K562 (cell line): ENCODE measurements around the gene PET117. TPM values are rescaled to one million over a fixed set of nuclear protein-coding genes. Genes with fewer than 3 reads are reported as not detected.

Source experiments
- ATF1 ChIP-seq, 2 experiments: fragments of 450-650 bp in 1 of 2; IDR thresholded peaks; 2 replicates each; pipeline ENCODE4 v1.6.1; 2016; ENCODE audit warnings: missing compliant biosample characterization in 1 of 2, missing genetic modification characterization in 1 of 2
- ATF7 ChIP-seq: fragments of 450-650 bp; IDR thresholded peaks from 2 replicates; pipeline ENCODE4 v1.7.1; 2014; ENCODE audit warnings: mild to moderate bottlenecking, moderate library complexity
- CEBPB ChIP-seq: fragments of 450-650 bp; IDR thresholded peaks from 2 replicates; pipeline ENCODE4 v1.6.1; 2016; ENCODE audit warnings: missing genetic modification characterization, missing compliant biosample characterization
- CEBPG ChIP-seq, 3 experiments: fragments of 200-800 bp in 1 of 3; sonication (Bioruptor generic) in 1 of 3; sonication (generic) in 1 of 3; formaldehyde crosslinking in 1 of 3; IDR thresholded peaks in 2 of 3; conservative IDR thresholded peaks in 1 of 3; 2 replicates each; pipeline versions ENCODE4 v1.6.1 to v1.8.0; 2016 to 2022; ENCODE audit warnings: missing compliant biosample characterization in 2 of 3, missing genetic modification characterization in 2 of 3, mild to moderate bottlenecking in 1 of 3, missing genetic modification reagents in 1 of 3
- CREBBP ChIP-seq: IDR thresholded peaks from one replicate; pipeline ENCODE4 v1.6.1; 2012; ENCODE audit warnings: low read depth, mild to moderate bottlenecking, control low read depth, inconsistent platforms, low read length
- DMBX1 ChIP-seq: fragments of 250-450 bp; sonication (Bioruptor Pico); IDR thresholded peaks from 2 replicates; pipeline ENCODE4 v1.8.0; 2022; ENCODE audit warnings: inconsistent platforms, mild to moderate bottlenecking, moderate library complexity, borderline replicate concordance
- FIP1L1 ChIP-seq: fragments of 200-400 bp; formaldehyde crosslinking; IDR thresholded peaks from 2 replicates; pipeline ENCODE4 v1.6.1; 2018; ENCODE audit warnings: mild to moderate bottlenecking, low read depth, low read length; ENCODE audit not compliant: poor library complexity, severe bottlenecking
- GTF2E2 ChIP-seq: fragments of 200-800 bp; sonication (Bioruptor generic); IDR thresholded peaks from 2 replicates; pipeline ENCODE4 v1.6.1; 2016; ENCODE audit warnings: missing genetic modification characterization, missing compliant biosample characterization
- HDGF ChIP-seq: fragments of 450-650 bp; IDR thresholded peaks from 2 replicates; pipeline ENCODE4 v1.6.1; 2016
- JUND ChIP-seq, 2 experiments: IDR thresholded peaks; 2 replicates in 1 of 2; 3 replicates in 1 of 2; pipeline ENCODE4 v1.6.1; 2011; ENCODE audit warnings: borderline replicate concordance in 2 of 2, low read depth in 2 of 2, low read length in 2 of 2, improper control_type of control experiment in 1 of 2, missing biosample characterization in 1 of 2, missing genetic modification characterization in 1 of 2, missing genetic modification reagents in 1 of 2
- MCM2 ChIP-seq: fragments of 450-650 bp; IDR thresholded peaks from 2 replicates; pipeline ENCODE4 v1.6.1; 2017; ENCODE audit warnings: low read depth, mild to moderate bottlenecking
- NFRKB ChIP-seq: fragments of 450-650 bp; IDR thresholded peaks from 2 replicates; pipeline ENCODE4 v1.6.1; 2016; ENCODE audit warnings: low read depth
- PHF21A ChIP-seq: fragments of 450-650 bp; IDR thresholded peaks from 2 replicates; pipeline ENCODE4 v1.6.1; 2017; ENCODE audit warnings: low read depth, borderline replicate concordance
- PPARD ChIP-seq: fragments of 250-450 bp; sonication (Bioruptor Pico); IDR thresholded peaks from 2 replicates; pipeline ENCODE4 v1.8.0; 2022; ENCODE audit warnings: inconsistent platforms, mild to moderate bottlenecking, moderate library complexity
- RBFOX2 ChIP-seq: fragments of 200-400 bp; formaldehyde crosslinking; IDR thresholded peaks from 2 replicates; pipeline ENCODE4 v1.6.1; 2017; ENCODE audit warnings: low read depth, mild to moderate bottlenecking, low read length, moderate library complexity
- SMAD4 ChIP-seq: fragments of 250-450 bp; sonication (Bioruptor Pico); conservative IDR thresholded peaks from 2 replicates; pipeline ENCODE4 v1.8.0; 2021; ENCODE audit warnings: inconsistent platforms, mild to moderate bottlenecking, moderate library complexity
- SRSF3 ChIP-seq: fragments of 200-400 bp; formaldehyde crosslinking; IDR thresholded peaks from 2 replicates; pipeline ENCODE4 v1.6.1; 2016; ENCODE audit warnings: mild to moderate bottlenecking, low read length, moderate library complexity; ENCODE audit not compliant: insufficient read depth
- ZNF174 ChIP-seq: fragments of 250-450 bp; sonication (Bioruptor Pico); IDR thresholded peaks from 2 replicates; pipeline ENCODE4 v1.4.0; 2020; ENCODE audit warnings: mild to moderate bottlenecking
- ZNF263 ChIP-seq: sonication (generic); formaldehyde crosslinking; IDR thresholded peaks from 2 replicates; pipeline ENCODE4 v1.8.0; 2022; ENCODE audit warnings: mild to moderate bottlenecking, missing genetic modification reagents, borderline replicate concordance
- ZNF316 ChIP-seq: fragments of 450-650 bp; IDR thresholded peaks from 2 replicates; pipeline ENCODE4 v1.6.1; 2016
- polyA plus RNA-seq, 8 experiments: library from polyadenylated mRNA; depleted of rRNA in 4 of 8; stranded (reverse) in 5 of 8; unstranded in 3 of 8; fragments of >200 nt; fragmentation: Nextera tagmentation in 2 of 8; fragmentation: Illumina TruSeq in 1 of 8; extraction: Ambion mirVana in 2 of 8; extraction: Trizol in 1 of 8; gene quantifications; 2 replicates each; pipeline versions ENCODE4 v1.2.1 to v1.2.3, GENCODE V29; 2011 to 2014; ENCODE audit warnings: inconsistent platforms in 1 of 8, missing spikeins in 1 of 8
- total RNA-seq, 7 experiments: library from RNA; depleted of rRNA in 6 of 7; stranded (reverse); fragments of >200 nt in 6 of 7; fragmentation: Illumina TruSeq in 2 of 7; extraction: Trizol in 2 of 7; gene quantifications; 2 replicates each; pipeline versions ENCODE4 v1.2.1 to v1.2.3, GENCODE V29; 2011 to 2021; ENCODE audit warnings: low replicate concordance in 1 of 7
- TF ChIP-seq, protein P1 (sequence below): fragments of 450-650 bp; IDR thresholded peaks from 2 replicates; pipeline ENCODE4 v1.6.1; 2018; ENCODE audit not compliant: partially characterized antibody
- TF ChIP-seq, protein P2 (sequence below), 2 experiments: fragments of 450-650 bp; IDR thresholded peaks; 2 replicates each; pipeline ENCODE4 v1.6.1; 2016
- TF ChIP-seq, protein P3 (sequence below): sonication (generic); IDR thresholded peaks from 2 replicates; pipeline ENCODE4 v1.6.1; 2016

PET117 gene
- total and polyA plus RNA-seq, 9 of the 15 experiments (the other 6 are each of a cell fraction or from before 2014, with no cell fraction given) = 7.1 to 18.2 (median 12.4) TPM

DNA sequence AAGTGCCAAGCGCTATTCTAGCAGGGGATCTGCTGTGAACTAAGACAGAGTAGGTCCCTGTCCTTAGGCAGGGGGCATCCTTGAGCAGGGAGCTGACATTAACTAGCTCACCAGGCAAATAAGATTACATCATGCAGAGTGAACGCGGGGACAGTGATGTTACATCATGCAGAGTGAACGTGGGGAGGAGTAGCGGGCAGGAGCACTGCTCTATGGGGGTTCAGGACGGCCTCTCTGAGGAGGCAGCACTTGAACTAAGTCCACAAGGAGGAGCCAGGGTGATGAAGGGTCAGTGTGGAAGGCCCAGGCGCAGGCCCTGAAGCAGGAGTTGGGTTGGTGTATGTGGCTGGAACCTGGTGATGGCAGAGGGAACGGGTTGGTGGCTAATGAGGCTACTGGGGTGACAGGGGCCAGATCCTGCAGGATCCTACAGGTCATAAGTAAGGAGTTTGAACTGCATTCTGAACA is 38.7 kb downstream of the PET117 start (continued):
- TF ChIP-seq PPARD (CRISPR knock-in tag) (no peak), MCM2 (no peak), NFRKB (0 out of 2 replicates have a peak, but pooled peaks have one; percentile 52), SRSF3 (no peak), ATF7 (peak; percentile 95), RBFOX2 (0 out of 2 replicates have a peak, but pooled peaks have one; percentile 23), ATF1 (CRISPR knock-in tag; IDR thresholded peaks at IDR 0.05) (no peak), ATF1 (tag; IDR thresholded peaks at IDR 0.05) (peak; percentile 24; the same call in 1 of the 2 replicates), ZNF263 (CRISPR knock-in tag) (peak; percentile 51; the same call in 1 of the 2 replicates), ZNF316 (no peak), SMAD4 (CRISPR knock-in tag) (peak; percentile 55; the same call in 1 of the 2 replicates), CEBPB (peak; percentile 64), DMBX1 (CRISPR knock-in tag) (peak; percentile 59; the same call in 1 of the 2 replicates), HDGF (no peak), GTF2E2 (tag) (no peak), FIP1L1 (no peak), CREBBP (no peak), JUND (IDR thresholded peaks at IDR 0.05; ENCODE audit: borderline replicate concordance, low read depth, low read length) (peak; percentile 77), JUND (tag; IDR thresholded peaks at IDR 0.05; ENCODE audit: borderline replicate concordance, low read depth, low read length) (peak; percentile 67; the same call in 1 of the 3 replicates), PHF21A (no peak), CEBPG (CRISPR knock-in tag; IDR thresholded peaks at IDR 0.05) (peak; percentile 83), CEBPG (tag; conservative IDR thresholded peaks at IDR 0.05 in 1 of 2, IDR thresholded peaks at IDR 0.05 in 1 of 2) (peak in 1 of 2 experiments; percentile 88; a peak in 2 of 4 replicates), ZNF174 (CRISPR knock-in tag) (no peak)
- TF ChIP-seq, protein P1, sequence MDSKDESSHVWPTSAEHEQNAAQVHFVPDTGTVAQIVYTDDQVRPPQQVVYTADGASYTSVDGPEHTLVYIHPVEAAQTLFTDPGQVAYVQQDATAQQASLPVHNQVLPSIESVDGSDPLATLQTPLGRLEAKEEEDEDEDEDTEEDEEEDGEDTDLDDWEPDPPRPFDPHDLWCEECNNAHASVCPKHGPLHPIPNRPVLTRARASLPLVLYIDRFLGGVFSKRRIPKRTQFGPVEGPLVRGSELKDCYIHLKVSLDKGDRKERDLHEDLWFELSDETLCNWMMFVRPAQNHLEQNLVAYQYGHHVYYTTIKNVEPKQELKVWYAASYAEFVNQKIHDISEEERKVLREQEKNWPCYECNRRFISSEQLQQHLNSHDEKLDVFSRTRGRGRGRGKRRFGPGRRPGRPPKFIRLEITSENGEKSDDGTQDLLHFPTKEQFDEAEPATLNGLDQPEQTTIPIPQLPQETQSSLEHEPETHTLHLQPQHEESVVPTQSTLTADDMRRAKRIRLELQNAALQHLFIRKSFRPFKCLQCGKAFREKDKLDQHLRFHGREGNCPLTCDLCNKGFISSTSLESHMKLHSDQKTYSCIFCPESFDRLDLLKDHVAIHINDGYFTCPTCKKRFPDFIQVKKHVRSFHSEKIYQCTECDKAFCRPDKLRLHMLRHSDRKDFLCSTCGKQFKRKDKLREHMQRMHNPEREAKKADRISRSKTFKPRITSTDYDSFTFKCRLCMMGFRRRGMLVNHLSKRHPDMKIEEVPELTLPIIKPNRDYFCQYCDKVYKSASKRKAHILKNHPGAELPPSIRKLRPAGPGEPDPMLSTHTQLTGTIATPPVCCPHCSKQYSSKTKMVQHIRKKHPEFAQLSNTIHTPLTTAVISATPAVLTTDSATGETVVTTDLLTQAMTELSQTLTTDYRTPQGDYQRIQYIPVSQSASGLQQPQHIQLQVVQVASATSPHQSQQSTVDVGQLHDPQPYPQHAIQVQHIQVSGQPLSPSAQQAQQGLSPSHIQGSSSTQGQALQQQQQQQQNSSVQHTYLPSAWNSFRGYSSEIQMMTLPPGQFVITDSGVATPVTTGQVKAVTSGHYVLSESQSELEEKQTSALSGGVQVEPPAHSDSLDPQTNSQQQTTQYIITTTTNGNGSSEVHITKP = no peak
- TF ChIP-seq, protein P2, sequence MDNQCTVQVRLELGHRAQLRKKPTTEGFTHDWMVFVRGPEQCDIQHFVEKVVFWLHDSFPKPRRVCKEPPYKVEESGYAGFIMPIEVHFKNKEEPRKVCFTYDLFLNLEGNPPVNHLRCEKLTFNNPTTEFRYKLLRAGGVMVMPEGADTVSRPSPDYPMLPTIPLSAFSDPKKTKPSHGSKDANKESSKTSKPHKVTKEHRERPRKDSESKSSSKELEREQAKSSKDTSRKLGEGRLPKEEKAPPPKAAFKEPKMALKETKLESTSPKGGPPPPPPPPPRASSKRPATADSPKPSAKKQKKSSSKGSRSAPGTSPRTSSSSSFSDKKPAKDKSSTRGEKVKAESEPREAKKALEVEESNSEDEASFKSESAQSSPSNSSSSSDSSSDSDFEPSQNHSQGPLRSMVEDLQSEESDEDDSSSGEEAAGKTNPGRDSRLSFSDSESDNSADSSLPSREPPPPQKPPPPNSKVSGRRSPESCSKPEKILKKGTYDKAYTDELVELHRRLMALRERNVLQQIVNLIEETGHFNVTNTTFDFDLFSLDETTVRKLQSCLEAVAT (IDR thresholded peaks at IDR 0.05) = 0 out of 4 replicates have a peak, but pooled peaks of 1 of the 2 experiments have one; percentile 35
- TF ChIP-seq, protein P3, sequence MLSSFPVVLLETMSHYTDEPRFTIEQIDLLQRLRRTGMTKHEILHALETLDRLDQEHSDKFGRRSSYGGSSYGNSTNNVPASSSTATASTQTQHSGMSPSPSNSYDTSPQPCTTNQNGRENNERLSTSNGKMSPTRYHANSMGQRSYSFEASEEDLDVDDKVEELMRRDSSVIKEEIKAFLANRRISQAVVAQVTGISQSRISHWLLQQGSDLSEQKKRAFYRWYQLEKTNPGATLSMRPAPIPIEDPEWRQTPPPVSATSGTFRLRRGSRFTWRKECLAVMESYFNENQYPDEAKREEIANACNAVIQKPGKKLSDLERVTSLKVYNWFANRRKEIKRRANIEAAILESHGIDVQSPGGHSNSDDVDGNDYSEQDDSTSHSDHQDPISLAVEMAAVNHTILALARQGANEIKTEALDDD = peak; percentile 46; the same call in 1 of the 2 replicates
